IMR-90 (cell line): ENCODE results near the gene PTBP2. TPM values are rescaled to one million over a fixed set of nuclear protein-coding genes. Genes with fewer than 3 reads are reported as not detected.

Experiments used
- ATAC-seq: fragments of 200-7000 bp; cut with Tn5 transposase; 2 replicates; pipeline ENCODE4 v1.9.1; 2020; ENCODE audit warnings: low read depth, mild to moderate bottlenecking, moderate library complexity
- BruUV-seq: library from RNA; stranded (reverse); fragments of 400-500 nt; replicated peaks from 2 replicates; lab custom pipeline; 2021; lab: Mats Ljungman, UMichigan
- CTCF ChIA-PET: fragments of 300-600 bp; formaldehyde crosslinking; extraction: SDS; loops from one replicate; lab custom pipeline; 2021; ENCODE audit warnings: antibody characterized with exemption; lab: Yijun Ruan, JAX
- POLR2A ChIA-PET: fragments of 300-600 bp; sonication (Branson Sonifier 250); formaldehyde crosslinking; loops from one replicate; lab custom pipeline; 2022; ENCODE audit warnings: antibody characterized with exemption; ENCODE audit not compliant: unreplicated experiment; lab: Charles Lee
- DNase-seq: peaks from one replicate; pipeline ENCODE4 v3.0.0; 2013
- H2AFZ ChIP-seq: replicated peaks from 2 replicates; pipeline ENCODE3; 2013; ENCODE audit warnings: low read length, mild to moderate bottlenecking; ENCODE audit not compliant: poor library complexity
- H2AK5ac ChIP-seq: 2 replicates; pipeline ENCODE4 v1.6.1; 2013; ENCODE audit warnings: low read depth, low read length, inconsistent platforms
- H2AK9ac ChIP-seq: replicated peaks from 2 replicates; pipeline ENCODE3; 2013; ENCODE audit warnings: mild to moderate bottlenecking, low read depth, low read length, moderate library complexity; ENCODE audit not compliant: poor library complexity
- H2BK120ac ChIP-seq: 2 replicates; pipeline ENCODE4 v1.6.1; 2013; ENCODE audit warnings: low read depth, low read length, inconsistent platforms
- H2BK15ac ChIP-seq: 3 replicates; pipeline ENCODE4 v1.6.1; 2013; ENCODE audit warnings: low read depth, low read length, inconsistent platforms
- H2BK20ac ChIP-seq: 2 replicates; pipeline ENCODE4 v1.6.1; 2013; ENCODE audit warnings: low read depth, mild to moderate bottlenecking, inconsistent platforms, low read length, moderate library complexity
- H2BK5ac ChIP-seq: 2 replicates; pipeline ENCODE4 v1.6.1; 2013; ENCODE audit warnings: mild to moderate bottlenecking, low read depth, low read length, inconsistent platforms; ENCODE audit not compliant: poor library complexity, severe bottlenecking
- H3K14ac ChIP-seq: replicated peaks from 2 replicates; pipeline ENCODE4 v1.6.1; 2013; ENCODE audit warnings: low read depth, low read length, inconsistent platforms
- H3K18ac ChIP-seq: 2 replicates; pipeline ENCODE4 v1.6.1; 2013; ENCODE audit warnings: low read depth, low read length, control low read depth
- H3K23ac ChIP-seq: 2 replicates; pipeline ENCODE4 v1.6.1; 2013; ENCODE audit warnings: low read depth, low read length, inconsistent platforms
- H3K27ac ChIP-seq: 2 replicates; pipeline ENCODE4 v1.5.1; 2013; ENCODE audit warnings: mild to moderate bottlenecking, control low read depth, low read length; ENCODE audit not compliant: insufficient read depth
- H3K27me3 ChIP-seq: 2 replicates; pipeline ENCODE4 v1.6.1; 2013; ENCODE audit warnings: low read length; ENCODE audit not compliant: control insufficient read depth, insufficient read depth
- H3K36me3 ChIP-seq: 2 replicates; pipeline ENCODE4 v1.6.1; 2013; ENCODE audit warnings: low read length, mixed read lengths; ENCODE audit not compliant: control insufficient read depth, insufficient read depth
- H3K4ac ChIP-seq: 2 replicates; pipeline ENCODE4 v1.6.1; 2013; ENCODE audit warnings: low read depth, low read length, inconsistent platforms
- H3K4me1 ChIP-seq: 2 replicates; pipeline ENCODE4 v1.6.1; 2013; ENCODE audit warnings: low read length, mixed read lengths; ENCODE audit not compliant: control insufficient read depth, insufficient read depth
- H3K4me2 ChIP-seq: 2 replicates; pipeline ENCODE4 v1.6.1; 2013; ENCODE audit warnings: low read depth, mild to moderate bottlenecking, control low read depth, low read length, moderate library complexity
- H3K4me3 ChIP-seq: 2 replicates; pipeline ENCODE4 v1.5.1; 2013; ENCODE audit warnings: low read depth, mild to moderate bottlenecking, control low read depth, low read length, moderate library complexity; ENCODE audit not compliant: insufficient read depth
- H3K56ac ChIP-seq: 2 replicates; pipeline ENCODE4 v1.6.1; 2013; ENCODE audit warnings: low read length, inconsistent platforms; ENCODE audit not compliant: insufficient read depth; ENCODE audit errors: extremely low read depth
- H3K79me1 ChIP-seq, 2 experiments: 2 replicates each; pipeline ENCODE4 v1.6.1; 2013; ENCODE audit warnings: low read length in 2 of 2, inconsistent platforms in 1 of 2, low read depth in 1 of 2
- H3K9ac ChIP-seq: 2 replicates; pipeline ENCODE4 v1.6.1; 2013; ENCODE audit warnings: low read depth, low read length, control low read depth
- H3K9me1 ChIP-seq: 2 replicates; pipeline ENCODE4 v1.6.1; 2013; ENCODE audit warnings: low read length, inconsistent platforms; ENCODE audit not compliant: insufficient read depth
- H3K9me3 ChIP-seq: 2 replicates; pipeline ENCODE4 v1.6.1; 2013; ENCODE audit warnings: low read length; ENCODE audit not compliant: control insufficient read depth, insufficient read depth
- H4K20me1 ChIP-seq: 2 replicates; pipeline ENCODE4 v1.6.1; 2013; ENCODE audit warnings: low read length, inconsistent platforms; ENCODE audit not compliant: insufficient read depth
- H4K5ac ChIP-seq: 2 replicates; pipeline ENCODE4 v1.6.1; 2013; ENCODE audit warnings: mild to moderate bottlenecking, low read depth, low read length, control low read depth
- H4K8ac ChIP-seq, 2 experiments: 2 replicates each; pipeline ENCODE4 v1.6.1; 2013; ENCODE audit warnings: low read depth in 2 of 2, low read length in 2 of 2, control low read depth in 1 of 2, inconsistent platforms in 1 of 2
- H4K91ac ChIP-seq: 2 replicates; pipeline ENCODE4 v1.6.1; 2013; ENCODE audit warnings: low read depth, low read length, inconsistent platforms; ENCODE audit not compliant: insufficient read depth
- BHLHE40 ChIP-seq: fragments of 150-350 bp; IDR thresholded peaks from 2 replicates; pipeline ENCODE4 v1.6.1; 2016; ENCODE audit warnings: mild to moderate bottlenecking, low read depth, low read length
- CEBPB ChIP-seq: IDR thresholded peaks from 2 replicates; pipeline ENCODE4 v1.6.1; 2012; ENCODE audit warnings: low read depth, low read length, improper control_type of control experiment
- CHD1 ChIP-seq: IDR thresholded peaks from 2 replicates; pipeline ENCODE4 v1.6.1; 2012; ENCODE audit warnings: low read depth, low read length, improper control_type of control experiment
- FOS ChIP-seq: fragments of 150-350 bp; IDR thresholded peaks from 2 replicates; pipeline ENCODE4 v1.6.1; 2016; ENCODE audit warnings: low read depth, low read length
- MAZ ChIP-seq: IDR thresholded peaks from 2 replicates; pipeline ENCODE4 v1.6.1; 2012; ENCODE audit warnings: low read depth, mild to moderate bottlenecking, low read length, improper control_type of control experiment, moderate library complexity, borderline replicate concordance
- MXI1 ChIP-seq: IDR thresholded peaks from 2 replicates; pipeline ENCODE4 v1.6.1; 2012; ENCODE audit warnings: low read depth, mild to moderate bottlenecking, low read length, moderate library complexity, borderline replicate concordance
- NFE2L2 ChIP-seq: fragments of 150-350 bp; IDR thresholded peaks from 2 replicates; pipeline ENCODE4 v1.6.1; 2016; ENCODE audit warnings: low read depth, mild to moderate bottlenecking, low read length
- POLR2A ChIP-seq: IDR thresholded peaks from 2 replicates; pipeline ENCODE4 v1.6.1; 2012; ENCODE audit warnings: mild to moderate bottlenecking, low read depth, low read length
- RCOR1 ChIP-seq: IDR thresholded peaks from 2 replicates; pipeline ENCODE4 v1.6.1; 2012; ENCODE audit warnings: mild to moderate bottlenecking, low read length, improper control_type of control experiment; ENCODE audit not compliant: insufficient replicate concordance
- SMC3 ChIP-seq: fragments of 150-350 bp; IDR thresholded peaks from 2 replicates; pipeline ENCODE4 v1.6.1; 2016; ENCODE audit warnings: low read depth, mild to moderate bottlenecking, antibody characterized with exemption, low read length, moderate library complexity
- WGBS, 2 experiments: methylation state at CpG; one replicate each; pipeline versions ENCODE4 v1.1.5 to v1.1.7; 2013; ENCODE audit warnings: missing lambda C conversion rate in 2 of 2; ENCODE audit not compliant: insufficient read length in 1 of 2; ENCODE audit errors: extremely low coverage in 2 of 2; 5-methylcytosine and 5-hydroxymethylcytosine counted together
- dilution Hi-C: fragments of 300-500 bp; cut with HindIII; formaldehyde crosslinking; loops from one replicate; pipeline ENCODE4 v1.14.3; 2018; ENCODE audit warnings: low sequenced_read_pairs; ENCODE audit not compliant: unreplicated experiment
- in situ Hi-C: fragments of 300-500 bp; cut with MboI; formaldehyde crosslinking; loops from 3 replicates; pipeline ENCODE4 v1.14.3; 2019; ENCODE audit warnings: low sequenced_read_pairs, inconsistent platforms, mixed read lengths
- intact Hi-C: fragments of 100-400 bp; cut with micrococcal nuclease; formaldehyde crosslinking; loops from 2 replicates; pipeline ENCODE4 v1.10.0; 2022
- polyA plus RNA-seq, 3 experiments: library from polyadenylated mRNA; depleted of rRNA; stranded (reverse); fragments of >200 nt; gene quantifications; 2 replicates each; pipeline ENCODE4 v1.2.3, GENCODE V29; 2012; ENCODE audit warnings: low replicate concordance in 1 of 3
- total RNA-seq: library from RNA; depleted of rRNA; stranded (reverse); fragments of >200 nt; gene quantifications from 2 replicates; pipeline ENCODE4 v1.2.3, GENCODE V29; 2012
- TF ChIP-seq, protein P1 (sequence below): fragments of 150-350 bp; IDR thresholded peaks from 2 replicates; pipeline ENCODE4 v1.6.1; 2017; ENCODE audit warnings: mild to moderate bottlenecking, antibody characterized with exemption, low read length, low read depth
- TF ChIP-seq, protein P2 (sequence below): fragments of 150-350 bp; IDR thresholded peaks from 2 replicates; pipeline ENCODE4 v1.6.1; 2016; ENCODE audit warnings: low read depth, mild to moderate bottlenecking, low read length, moderate library complexity, borderline replicate concordance
- TF ChIP-seq, protein P3 (sequence below): conservative IDR thresholded peaks from 2 replicates; pipeline ENCODE4 v1.5.1; 2012; ENCODE audit warnings: mild to moderate bottlenecking, low read depth, low read length, improper control_type of control experiment

PTBP2 gene
- total and polyA plus RNA-seq, 2 of the 4 experiments (the other 2 are of a cell fraction) = 9.7 to 37.8 TPM

DNA sequence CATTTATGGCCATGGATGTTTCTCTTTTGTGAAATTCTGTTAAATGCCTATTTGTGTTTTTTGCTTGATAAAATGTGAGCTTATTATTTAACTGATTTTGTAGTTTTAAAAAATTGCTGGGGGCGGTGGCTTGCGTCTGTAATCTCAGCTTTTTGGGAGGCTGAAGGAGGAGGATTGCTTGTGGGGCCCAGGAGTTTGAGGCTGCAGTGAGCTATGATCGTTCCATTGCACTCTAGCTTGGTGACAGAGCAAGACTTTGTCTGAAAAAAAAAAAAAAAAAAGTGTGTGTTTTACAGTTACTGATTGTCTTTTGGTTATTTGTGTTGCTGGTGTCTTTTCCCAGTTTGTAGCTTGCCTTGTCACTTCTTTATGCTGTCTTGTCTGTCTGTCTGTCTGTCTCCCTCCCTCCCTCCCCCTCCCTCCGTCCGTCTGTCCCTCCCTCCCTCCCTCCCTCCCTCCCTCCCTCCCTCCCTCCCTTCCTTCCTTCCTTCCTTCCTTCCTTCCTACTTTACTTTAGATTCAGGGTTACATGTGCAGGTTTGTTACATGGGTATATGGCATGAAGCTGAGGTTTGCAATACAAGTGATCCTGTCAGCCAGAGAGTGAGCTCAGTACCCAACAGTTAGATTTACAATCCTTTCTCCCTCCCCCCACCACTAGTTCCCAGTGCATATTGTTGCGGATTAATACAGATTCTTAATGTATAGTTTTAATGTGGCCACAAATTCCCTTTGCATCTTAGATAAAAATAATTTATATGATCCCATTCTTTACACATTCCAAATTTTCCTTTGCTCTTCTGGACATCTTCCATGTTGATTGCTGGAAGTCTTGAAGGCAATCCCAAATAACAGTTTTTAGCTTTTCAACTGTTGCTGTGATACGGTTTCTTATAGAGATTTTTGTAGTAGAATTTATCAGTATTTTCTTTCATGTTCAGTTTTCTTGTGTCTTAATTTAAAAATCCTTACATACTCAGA lies 25.1 kb downstream of the PTBP2 start:
- in situ Hi-C loops = no loop called here
- ATAC-seq (no peak), DNase-seq (no peak)
- H3K27me3 ChIP-seq = no peaks in the 10 kb centered on the region
- WGBS, 2 experiments = 92% methylated on average over 2 of the region's 7 CpGs; no CpG with 5 or more reads in 1 of the 2 experiments
- no peak overlapping the region for H4K5ac ChIP-seq
- ChIA-PET CTCF (no interaction called here), POLR2A (no interaction called here)
- H3K23ac ChIP-seq = no peak overlapping the region
- no peak overlapping the region for H4K8ac ChIP-seq
- intact Hi-C loops = no loop called here
- peaks cover 7% of the 10 kb centered on the region for H3K36me3 ChIP-seq
- peaks cover 1 to 37% of the 10 kb centered on the region in 2 experiments; a peak in 3 of 4 replicates for H3K79me1 ChIP-seq
- no peak overlapping the region for H3K27ac ChIP-seq
- no peak overlapping the region for H3K4me3 ChIP-seq
- H3K4ac ChIP-seq = no peak overlapping the region
- no peaks in the 10 kb centered on the region for H3K9me3 ChIP-seq
- H2AFZ ChIP-seq = no peak overlapping the region
- H4K20me1 ChIP-seq = peaks cover 42% of the 10 kb centered on the region
- no peak overlapping the region for H2BK120ac ChIP-seq
- H3K9me1 ChIP-seq = peaks cover 3% of the 10 kb centered on the region; the same call in 1 of the 2 replicates
- dilution Hi-C loops = no loop called here
- H3K4me1 ChIP-seq = no peaks in the 10 kb centered on the region; the same call in 1 of the 2 replicates
- H3K9ac ChIP-seq = no peak overlapping the region
- no peak overlapping the region for H2BK20ac ChIP-seq
- no peak overlapping the region for H3K14ac ChIP-seq
- H3K56ac ChIP-seq = no peak overlapping the region
- no TSS peak for BruUV-seq
- no peak overlapping the region for H4K91ac ChIP-seq
- TF ChIP-seq, protein P1, sequence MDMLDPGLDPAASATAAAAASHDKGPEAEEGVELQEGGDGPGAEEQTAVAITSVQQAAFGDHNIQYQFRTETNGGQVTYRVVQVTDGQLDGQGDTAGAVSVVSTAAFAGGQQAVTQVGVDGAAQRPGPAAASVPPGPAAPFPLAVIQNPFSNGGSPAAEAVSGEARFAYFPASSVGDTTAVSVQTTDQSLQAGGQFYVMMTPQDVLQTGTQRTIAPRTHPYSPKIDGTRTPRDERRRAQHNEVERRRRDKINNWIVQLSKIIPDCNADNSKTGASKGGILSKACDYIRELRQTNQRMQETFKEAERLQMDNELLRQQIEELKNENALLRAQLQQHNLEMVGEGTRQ = no peak
- TF ChIP-seq POLR2A (no peak), MAZ (no peak), SMC3 (no peak), NFE2L2 (no peak), BHLHE40 (no peak), CEBPB (no peak), FOS (no peak), CHD1 (no peak), RCOR1 (no peak), MXI1 (no peak)
- TF ChIP-seq, protein P2, sequence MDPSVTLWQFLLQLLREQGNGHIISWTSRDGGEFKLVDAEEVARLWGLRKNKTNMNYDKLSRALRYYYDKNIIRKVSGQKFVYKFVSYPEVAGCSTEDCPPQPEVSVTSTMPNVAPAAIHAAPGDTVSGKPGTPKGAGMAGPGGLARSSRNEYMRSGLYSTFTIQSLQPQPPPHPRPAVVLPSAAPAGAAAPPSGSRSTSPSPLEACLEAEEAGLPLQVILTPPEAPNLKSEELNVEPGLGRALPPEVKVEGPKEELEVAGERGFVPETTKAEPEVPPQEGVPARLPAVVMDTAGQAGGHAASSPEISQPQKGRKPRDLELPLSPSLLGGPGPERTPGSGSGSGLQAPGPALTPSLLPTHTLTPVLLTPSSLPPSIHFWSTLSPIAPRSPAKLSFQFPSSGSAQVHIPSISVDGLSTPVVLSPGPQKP = no peak
- TF ChIP-seq, protein P3, sequence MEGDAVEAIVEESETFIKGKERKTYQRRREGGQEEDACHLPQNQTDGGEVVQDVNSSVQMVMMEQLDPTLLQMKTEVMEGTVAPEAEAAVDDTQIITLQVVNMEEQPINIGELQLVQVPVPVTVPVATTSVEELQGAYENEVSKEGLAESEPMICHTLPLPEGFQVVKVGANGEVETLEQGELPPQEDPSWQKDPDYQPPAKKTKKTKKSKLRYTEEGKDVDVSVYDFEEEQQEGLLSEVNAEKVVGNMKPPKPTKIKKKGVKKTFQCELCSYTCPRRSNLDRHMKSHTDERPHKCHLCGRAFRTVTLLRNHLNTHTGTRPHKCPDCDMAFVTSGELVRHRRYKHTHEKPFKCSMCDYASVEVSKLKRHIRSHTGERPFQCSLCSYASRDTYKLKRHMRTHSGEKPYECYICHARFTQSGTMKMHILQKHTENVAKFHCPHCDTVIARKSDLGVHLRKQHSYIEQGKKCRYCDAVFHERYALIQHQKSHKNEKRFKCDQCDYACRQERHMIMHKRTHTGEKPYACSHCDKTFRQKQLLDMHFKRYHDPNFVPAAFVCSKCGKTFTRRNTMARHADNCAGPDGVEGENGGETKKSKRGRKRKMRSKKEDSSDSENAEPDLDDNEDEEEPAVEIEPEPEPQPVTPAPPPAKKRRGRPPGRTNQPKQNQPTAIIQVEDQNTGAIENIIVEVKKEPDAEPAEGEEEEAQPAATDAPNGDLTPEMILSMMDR = no peak
- H2BK15ac ChIP-seq = no peak overlapping the region
- no peak overlapping the region for H3K4me2 ChIP-seq
- no peak overlapping the region for H3K18ac ChIP-seq
- no peak overlapping the region for H2AK9ac ChIP-seq
- no peak overlapping the region for H2AK5ac ChIP-seq
- peak overlapping the region; percentile 60 for H2BK5ac ChIP-seq
